Neural cell (in vitro differentiated cells): Measurements from ENCODE around the gene HELZ2. TPM values are rescaled to one million over a fixed set of nuclear protein-coding genes. Genes with fewer than 3 reads are reported as not detected.
"Not testable (repeated sequence)": the region's sequence is repeated elsewhere in the genome, so short reads cannot be mapped to it uniquely, and the experiment has no call there.

ENCODE experiments used
- H2AFZ ChIP-seq: fragments of 200-600, 300-800 bp; sonication (generic), shearing (Covaris generic); 2 replicates; pipeline ENCODE4 v1.6.0; 2014; ENCODE audit warnings: low read depth, mild to moderate bottlenecking, antibody characterized with exemption, low read length, moderate library complexity
- H3F3A ChIP-seq: fragments of 200-600 bp; shearing (Covaris generic); 2 replicates; pipeline ENCODE4 v1.6.1; 2016; ENCODE audit warnings: mild to moderate bottlenecking, moderate library complexity, mixed read lengths, antibody characterized with exemption, low read length; ENCODE audit not compliant: insufficient read depth, poor library complexity, severe bottlenecking
- H3K27ac ChIP-seq: fragments of 200-600, 300-800 bp; sonication (generic), shearing (Covaris generic); 2 replicates; pipeline ENCODE4 v1.5.1; 2014; ENCODE audit warnings: mild to moderate bottlenecking, low read length, moderate library complexity
- H3K27me3 ChIP-seq: fragments of 300-800, 200-600 bp; sonication (generic), shearing (Covaris generic); 2 replicates; pipeline ENCODE4 v1.6.0; 2014; ENCODE audit warnings: mild to moderate bottlenecking, low read depth, low read length, moderate library complexity; ENCODE audit not compliant: insufficient read depth
- H3K36me3 ChIP-seq: fragments of 300-800, 200-600 bp; sonication (generic), shearing (Covaris generic); 2 replicates; pipeline ENCODE4 v1.5.1; 2014; ENCODE audit warnings: mild to moderate bottlenecking, antibody characterized with exemption, low read length, moderate library complexity; ENCODE audit not compliant: insufficient read depth
- H3K4me2 ChIP-seq: fragments of 300-800, 200-600 bp; sonication (generic), shearing (Covaris generic); 2 replicates; pipeline ENCODE4 v1.6.0; 2014; ENCODE audit warnings: mild to moderate bottlenecking, low read length
- H3K4me3 ChIP-seq: fragments of 300-800, 200-600 bp; sonication (generic), shearing (Covaris generic); 2 replicates; pipeline ENCODE4 v1.5.1; 2014; ENCODE audit warnings: mild to moderate bottlenecking, low read length, moderate library complexity
- H3K79me2 ChIP-seq: fragments of 200-600 bp; shearing (Covaris generic); replicated peaks from 2 replicates; pipeline ENCODE4 v1.6.0; 2014; ENCODE audit warnings: mild to moderate bottlenecking, low read length, moderate library complexity; ENCODE audit not compliant: insufficient read depth
- H3K9ac ChIP-seq: fragments of 300-800, 200-600 bp; sonication (generic), shearing (Covaris generic); 2 replicates; pipeline ENCODE4 v1.6.1; 2016; ENCODE audit warnings: mild to moderate bottlenecking, low read length, mixed read lengths
- H3K9me2 ChIP-seq: fragments of 200-600 bp; shearing (Covaris generic); 2 replicates; pipeline ENCODE4 v1.6.1; 2016; ENCODE audit warnings: mild to moderate bottlenecking, low read length, mixed read lengths; ENCODE audit not compliant: insufficient read depth
- H3K9me3 ChIP-seq: fragments of 200-600, 300-800 bp; sonication (generic), shearing (Covaris generic); 2 replicates; pipeline ENCODE4 v1.6.1; 2016; ENCODE audit warnings: mild to moderate bottlenecking, mixed run types, low read length, moderate library complexity, mixed read lengths
- H4K20me1 ChIP-seq: fragments of 200-600 bp; shearing (Covaris generic); 2 replicates; pipeline ENCODE4 v1.6.1; 2016; ENCODE audit warnings: mild to moderate bottlenecking, mixed run types; ENCODE audit not compliant: insufficient read depth
- CTCF ChIP-seq: fragments of 450-650 bp; IDR thresholded peaks from 2 replicates; pipeline ENCODE4 v1.5.1; 2014; ENCODE audit warnings: antibody characterized with exemption, mild to moderate bottlenecking, moderate library complexity; ENCODE audit not compliant: poor library complexity, severe bottlenecking
- EP300 ChIP-seq: fragments of 450-650 bp; conservative IDR thresholded peaks from 2 replicates; pipeline ENCODE4 v1.6.1; 2014; ENCODE audit warnings: antibody characterized with exemption, mild to moderate bottlenecking, moderate library complexity; ENCODE audit not compliant: poor library complexity, severe bottlenecking
- EZH2 ChIP-seq: fragments of 200-600, 300-800 bp; shearing (Covaris generic), sonication (generic); IDR thresholded peaks from 2 replicates; pipeline ENCODE4 v1.6.1; 2014; ENCODE audit warnings: antibody characterized with exemption, low read length, borderline replicate concordance, mild to moderate bottlenecking; ENCODE audit not compliant: insufficient read depth, poor library complexity, severe bottlenecking
- MXI1 ChIP-seq: fragments of 450-650 bp; conservative IDR thresholded peaks from 2 replicates; pipeline ENCODE4 v1.6.1; 2014; ENCODE audit warnings: antibody characterized with exemption, mild to moderate bottlenecking; ENCODE audit not compliant: poor library complexity, severe bottlenecking
- POLR2AphosphoS5 ChIP-seq: IDR thresholded peaks from 2 replicates; pipeline ENCODE4 v1.6.1; 2012
- RAD21 ChIP-seq: fragments of 450-650 bp; conservative IDR thresholded peaks from 2 replicates; pipeline ENCODE4 v1.6.1; 2014; ENCODE audit warnings: antibody characterized with exemption, mild to moderate bottlenecking, moderate library complexity
- REST ChIP-seq: IDR thresholded peaks from 2 replicates; pipeline ENCODE4 v1.6.1; 2012; ENCODE audit warnings: borderline replicate concordance
- SMC3 ChIP-seq: fragments of 450-650 bp; conservative IDR thresholded peaks from 2 replicates; pipeline ENCODE4 v1.6.1; 2014; ENCODE audit warnings: antibody characterized with exemption, mild to moderate bottlenecking, moderate library complexity; ENCODE audit not compliant: poor library complexity
- TAF1 ChIP-seq: IDR thresholded peaks from 2 replicates; pipeline ENCODE4 v1.6.1; 2012; ENCODE audit warnings: low read depth
- polyA plus RNA-seq: library from polyadenylated mRNA; depleted of rRNA; stranded (reverse); fragments of >200 nt; gene quantifications from 2 replicates; pipeline ENCODE4 v1.2.3, GENCODE V29; 2014

Gene HELZ2
- polyA plus RNA-seq, 1 donor from 2014 or later: 1.3 TPM

DNA sequence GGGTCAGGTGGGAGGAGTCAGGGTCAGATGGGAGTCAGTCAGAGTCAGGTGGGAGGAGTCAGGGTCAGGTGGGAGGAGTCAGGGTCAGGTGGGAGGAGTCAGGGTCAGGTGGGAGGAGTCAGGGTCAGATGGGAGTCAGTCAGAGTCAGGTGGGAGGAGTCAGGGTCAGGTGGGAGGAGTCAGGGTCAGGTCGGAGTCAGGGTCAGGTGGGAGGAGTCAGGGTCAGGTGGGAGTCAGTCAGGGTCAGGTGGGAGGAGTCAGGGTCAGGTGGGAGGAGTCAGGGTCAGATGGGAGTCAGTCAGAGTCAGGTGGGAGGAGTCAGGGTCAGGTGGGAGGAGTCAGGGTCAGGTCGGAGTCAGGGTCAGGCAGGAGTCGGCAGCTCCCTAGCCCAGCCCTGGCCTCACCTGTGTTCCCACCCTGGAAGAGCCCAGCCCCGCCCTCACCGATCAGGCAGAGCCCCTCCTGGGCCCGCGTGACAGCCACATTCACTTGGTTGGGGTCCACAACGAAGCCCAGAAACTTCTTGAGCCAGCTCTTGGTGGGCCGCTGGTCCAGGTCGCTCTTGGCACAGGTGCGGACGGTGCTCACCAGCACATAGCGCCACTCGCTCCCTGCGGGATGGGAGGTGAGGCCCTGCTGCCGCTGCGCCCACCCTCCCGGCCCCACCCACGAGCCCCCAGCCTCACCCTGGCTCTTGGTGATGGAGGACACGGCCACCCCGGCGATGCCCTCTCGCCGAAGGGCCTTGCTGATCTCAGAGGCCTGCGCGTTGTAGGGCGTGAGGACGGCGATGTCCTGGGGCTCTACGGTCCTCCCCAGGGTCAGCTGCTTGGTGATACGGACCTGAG, 14.3 kb downstream of the HELZ2 start:
- H4K20me1 ChIP-seq, H3K36me3 ChIP-seq, H3K4me3 ChIP-seq, H3K9me3 ChIP-seq, H3F3A ChIP-seq, H2AFZ ChIP-seq, H3K27ac ChIP-seq, H3K4me2 ChIP-seq, H3K27me3 ChIP-seq, H3K79me2 ChIP-seq, H3K9me2 ChIP-seq, H3K9ac ChIP-seq: not testable (repeated sequence)

GRCh38 chr20:63558804-63559484, 15.1 kb downstream of the HELZ2 start:
- H3K9me2 ChIP-seq: no peaks in the 10 kb centered on the region
- H3K27me3 ChIP-seq: no peaks in the 10 kb centered on the region
- no peak overlapping the region for H3K4me3 ChIP-seq
- no peaks in the 10 kb centered on the region for H3K36me3 ChIP-seq
- H3K9me3 ChIP-seq: no peaks in the 10 kb centered on the region
- no peaks in the 10 kb centered on the region for H3K79me2 ChIP-seq
- H4K20me1 ChIP-seq: no peaks in the 10 kb centered on the region
- no peaks in the 10 kb centered on the region for H3F3A ChIP-seq
- H2AFZ ChIP-seq: no peak overlapping the region
- no peak for TF ChIP-seq EP300
- no peak for TF ChIP-seq EZH2
- no peak for TF ChIP-seq TAF1
- no peak overlapping the region for H3K9ac ChIP-seq
- H3K27ac ChIP-seq: no peak overlapping the region
- H3K4me2 ChIP-seq: no peak overlapping the region

- H3K27ac ChIP-seq: no peak overlapping the region
- no peaks in the 10 kb centered on the region for H3K9me3 ChIP-seq
- TF ChIP-seq POLR2AphosphoS5: no peak
- no peak for TF ChIP-seq SMC3
- TF ChIP-seq REST: no peak
- TF ChIP-seq RAD21: no peak
- TF ChIP-seq CTCF: no peak
- TF ChIP-seq EZH2: no peak
- TF ChIP-seq MXI1: no peak
- TF ChIP-seq EP300: no peak
- no peak for TF ChIP-seq TAF1
- no peak overlapping the region for H2AFZ ChIP-seq
- H3F3A ChIP-seq: no peaks in the 10 kb centered on the region
- no peak overlapping the region for H3K4me3 ChIP-seq
- H3K4me2 ChIP-seq: no peak overlapping the region
- H3K9ac ChIP-seq: no peak overlapping the region
- no peaks in the 10 kb centered on the region for H3K79me2 ChIP-seq
- no peaks in the 10 kb centered on the region for H3K9me2 ChIP-seq
- no peaks in the 10 kb centered on the region for H3K36me3 ChIP-seq
- H4K20me1 ChIP-seq: no peaks in the 10 kb centered on the region
- no peaks in the 10 kb centered on the region for H3K27me3 ChIP-seq
Observed at GRCh38 chr20:63557481-63557891, 16.6 kb downstream of the HELZ2 start.
